NCI-H82 treated with DMSO at 0.1 percent for 48 hours (cell line): ENCODE measurements around the gene BLCAP.

Source experiments
- DNase-seq: peaks from one replicate; lab custom pipeline; 2025; ENCODE audit not compliant: unreplicated experiment; lab: John Stamatoyannopoulos, UW

Gene BLCAP

DNA sequence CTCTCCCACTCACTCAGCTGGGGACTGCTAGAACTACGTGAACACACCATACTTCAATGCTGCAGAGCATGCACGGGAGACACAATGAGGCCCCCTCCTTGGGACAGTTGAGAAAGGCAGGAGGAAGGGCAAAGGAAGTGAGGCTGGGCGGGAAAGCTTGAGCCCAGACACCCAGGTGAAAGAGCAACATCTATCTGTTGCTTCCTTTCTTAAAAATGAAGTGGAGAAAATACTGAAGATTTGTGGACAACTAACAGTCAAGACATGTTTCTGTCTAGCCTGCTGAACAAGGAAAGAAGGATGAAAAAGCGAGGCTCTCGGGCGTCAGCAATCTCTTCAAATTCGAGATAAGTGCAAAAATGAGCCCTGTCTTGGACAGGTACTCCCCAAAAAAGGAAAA is 9.6 kb downstream of the BLCAP start:
- DNase-seq = no peak

DNA sequence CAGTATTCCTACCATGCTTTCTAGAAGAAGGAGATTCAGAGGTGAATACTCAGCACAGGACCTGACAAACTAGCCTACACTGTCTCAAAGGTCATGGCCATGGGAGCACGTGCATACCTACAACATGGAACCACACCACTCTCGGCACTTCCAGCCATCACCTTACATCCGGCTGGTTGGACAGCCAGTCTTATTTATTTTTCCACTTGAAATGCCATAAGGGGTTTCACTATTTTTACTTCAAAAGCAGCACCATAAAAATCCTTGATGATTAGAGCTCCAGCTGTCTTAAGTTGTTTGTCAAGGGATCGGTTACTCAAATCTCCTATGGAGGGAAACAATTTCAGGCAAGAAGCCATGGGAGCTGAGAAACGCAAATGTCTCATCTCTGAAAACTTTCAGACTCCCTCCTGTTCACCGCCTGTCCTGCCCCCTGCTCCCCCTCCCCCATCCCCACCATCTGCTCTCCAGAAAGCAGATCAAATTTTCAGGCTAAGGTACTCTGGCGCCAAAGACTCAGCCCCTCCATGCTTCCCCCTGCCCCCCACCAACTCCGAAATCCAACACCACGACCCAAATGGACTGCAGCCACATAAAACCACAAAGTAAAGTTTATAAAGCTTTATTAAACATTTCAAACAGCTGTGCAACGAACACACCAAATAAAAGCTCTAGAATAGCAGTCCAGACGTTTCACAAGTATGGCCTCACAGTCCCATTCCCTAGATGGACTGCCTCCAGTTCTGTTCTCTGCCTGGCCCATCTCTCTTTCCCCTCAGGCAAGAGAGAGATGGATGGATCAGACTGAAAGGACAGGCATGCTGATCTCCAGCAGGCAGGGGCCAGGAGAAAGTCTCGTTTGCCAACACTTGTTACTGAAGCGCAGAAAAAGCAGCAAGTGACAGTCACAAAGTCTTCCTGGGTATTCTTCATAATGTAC is 10.6 kb downstream of the BLCAP start:
- DNase-seq = peak; percentile 90

DNA sequence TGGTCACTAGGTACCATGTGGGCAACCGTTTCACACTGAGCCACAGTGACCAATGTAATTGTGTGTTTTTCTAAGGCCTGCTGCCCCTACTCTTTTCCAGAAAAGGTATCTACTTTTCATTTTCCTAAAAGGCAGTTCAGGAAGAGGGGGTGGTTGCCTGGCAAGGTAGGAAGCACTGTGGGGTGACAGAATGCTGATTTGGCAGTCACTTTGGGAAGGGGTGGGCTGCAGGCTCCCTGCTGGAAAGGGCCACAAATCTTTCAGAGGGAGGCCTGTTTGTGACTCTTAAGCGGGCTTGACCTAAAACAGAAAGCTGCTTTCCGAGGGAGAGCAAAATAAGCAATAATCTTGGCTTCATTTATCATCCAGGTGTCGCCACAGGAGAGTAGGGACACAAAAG is 11.8 kb downstream of the BLCAP start:
- DNase-seq = no peak

DNA sequence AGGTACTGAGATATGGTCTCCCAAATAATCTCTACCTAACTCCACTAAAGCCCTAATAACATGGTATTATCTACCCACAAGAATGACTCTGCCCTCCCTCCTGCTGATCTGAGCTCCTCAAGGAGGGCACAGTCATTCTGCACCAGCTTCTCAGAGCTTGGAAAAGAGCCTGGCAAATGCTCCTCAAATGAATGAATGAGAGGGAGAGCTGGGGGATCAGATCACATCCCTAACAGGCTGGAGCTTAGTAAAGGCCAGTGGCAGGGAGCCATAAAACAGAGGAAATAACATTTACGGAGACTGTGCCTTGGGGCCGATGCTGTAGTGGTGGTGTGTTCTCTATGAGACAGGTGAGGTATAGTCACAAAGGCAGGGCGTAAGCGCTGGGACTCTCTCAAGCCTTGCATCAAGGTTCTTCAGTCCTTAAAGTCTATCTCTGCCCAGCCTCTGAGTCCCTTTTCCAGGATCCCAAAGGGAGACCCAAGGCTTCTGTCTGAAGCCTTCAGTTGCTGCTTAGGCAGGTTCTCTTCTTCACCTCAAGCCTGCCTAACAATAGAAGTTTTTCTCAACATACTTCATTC is 13.8 kb downstream of the BLCAP start:
- no peak for DNase-seq

DNA sequence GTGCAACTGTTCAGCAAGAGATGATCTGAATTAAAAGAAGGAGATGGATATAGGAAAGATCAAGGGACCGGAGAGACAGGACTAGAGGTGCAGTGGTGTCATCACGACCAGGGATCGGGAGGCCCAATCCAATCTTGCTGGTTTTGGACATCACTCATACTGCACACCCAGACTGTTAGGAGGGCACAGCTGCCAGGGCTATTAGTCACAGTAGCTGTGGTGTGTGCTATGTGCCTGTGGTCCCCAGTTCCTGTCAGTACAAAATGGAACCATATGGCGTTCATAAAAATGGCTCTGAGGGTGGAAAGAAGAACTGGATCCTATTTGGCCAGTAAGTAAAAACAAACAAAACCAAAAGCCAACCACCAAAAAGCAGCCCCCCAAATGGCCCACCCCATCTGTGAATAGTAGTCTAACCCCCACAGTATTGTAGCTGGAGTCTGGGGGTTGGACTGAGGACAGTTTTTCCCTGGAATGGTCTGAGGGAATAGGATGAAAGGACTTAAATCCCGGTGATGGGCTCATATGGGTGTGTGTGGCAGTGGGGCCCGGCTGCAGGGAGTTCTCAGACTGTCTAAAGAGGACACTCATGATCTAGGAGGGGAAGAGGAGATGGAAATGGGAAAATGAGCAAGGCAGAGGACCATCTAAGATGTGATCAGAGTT is 15.9 kb downstream of the BLCAP start:
- DNase-seq = no peak

DNA sequence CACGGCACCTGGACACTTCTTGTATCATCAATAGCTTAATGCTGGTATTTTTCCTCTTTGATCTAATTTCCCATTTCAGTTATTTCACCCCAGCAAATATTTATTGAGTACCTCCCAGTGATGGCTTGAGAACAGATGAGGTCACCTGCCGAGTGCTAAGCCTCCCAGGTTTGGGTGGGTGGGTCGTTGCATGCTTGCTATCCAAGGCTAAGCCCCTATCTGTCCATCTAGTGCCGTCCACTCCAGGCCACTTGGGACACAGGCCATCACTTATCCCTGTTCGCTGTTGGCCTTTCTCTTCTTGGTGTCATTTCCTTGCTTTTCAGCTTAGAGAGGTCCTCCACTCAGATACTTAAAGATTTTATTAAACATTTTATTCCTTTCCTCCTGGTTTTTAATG is 17.4 kb downstream of the BLCAP start:
- no peak for DNase-seq

DNA sequence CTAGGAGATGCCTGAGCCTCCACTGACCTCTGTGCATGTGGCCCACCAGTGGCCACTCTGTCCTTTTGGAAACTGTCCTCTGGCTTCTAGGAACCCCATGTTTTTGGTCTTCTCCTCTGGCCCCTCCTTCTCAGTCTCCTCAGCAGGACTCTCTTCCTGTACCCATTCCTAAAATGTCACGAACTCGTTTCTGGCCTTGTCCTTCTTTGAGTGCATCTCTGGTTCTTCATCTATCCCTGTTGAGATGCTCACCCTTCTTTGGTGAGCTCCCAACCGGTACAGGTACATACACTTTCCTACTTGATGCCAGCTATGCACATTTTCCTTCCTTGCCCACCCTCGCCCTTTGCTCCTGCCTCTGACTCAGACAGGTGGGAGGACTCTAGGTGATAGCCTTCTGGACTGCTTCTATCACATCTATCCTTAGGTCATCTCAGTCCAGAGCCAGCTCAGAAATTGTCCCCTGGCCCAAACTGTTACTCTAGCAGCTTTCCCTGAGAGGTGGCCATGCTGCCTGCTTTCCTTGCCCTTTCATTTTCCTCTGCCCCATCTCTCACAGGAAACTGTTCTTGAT is 21.4 kb downstream of the BLCAP start:
- DNase-seq = no peak

DNA sequence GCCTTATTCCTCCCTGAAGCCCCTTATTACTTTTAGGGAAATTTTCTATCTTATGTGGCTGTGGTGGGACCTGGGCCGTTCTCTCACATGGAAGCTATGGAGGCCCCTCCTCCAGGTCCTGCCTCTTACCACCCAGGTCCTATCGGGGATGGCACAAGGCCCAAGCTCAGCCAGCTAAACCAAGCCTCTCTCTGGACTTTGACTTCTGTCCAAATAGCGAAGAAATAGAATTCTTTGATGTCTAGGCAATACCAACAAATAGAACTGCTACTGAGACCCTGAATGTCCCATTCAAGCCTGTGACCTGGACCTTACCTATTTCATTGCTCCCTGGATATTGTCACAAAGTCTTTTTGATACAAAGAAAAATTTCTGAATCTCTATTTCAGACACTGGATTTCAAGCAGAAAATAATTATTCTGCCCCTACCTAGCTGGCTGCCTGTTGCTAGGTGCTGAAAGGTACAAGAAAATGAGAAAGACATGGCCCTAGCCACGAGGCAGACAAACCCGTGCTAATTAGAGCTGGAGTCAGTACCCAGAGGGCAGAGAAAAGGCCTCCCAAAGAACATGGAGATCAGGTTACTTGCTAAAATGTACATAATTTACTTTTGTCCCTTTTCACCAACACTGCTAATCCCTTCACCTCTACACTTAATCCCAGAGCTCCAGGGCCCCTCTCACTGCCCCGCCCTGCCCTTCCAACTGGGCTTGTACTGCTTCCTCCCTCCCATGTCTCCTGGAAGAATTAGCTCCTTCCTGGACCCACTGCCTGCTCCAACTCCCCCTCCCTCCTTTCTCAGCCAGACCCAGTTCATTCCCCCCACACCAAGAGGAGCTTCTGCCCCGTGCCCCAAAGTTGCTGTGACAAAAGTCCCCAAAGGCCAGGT is 22.2 kb downstream of the BLCAP start:
- peak; percentile 51 for DNase-seq

DNA sequence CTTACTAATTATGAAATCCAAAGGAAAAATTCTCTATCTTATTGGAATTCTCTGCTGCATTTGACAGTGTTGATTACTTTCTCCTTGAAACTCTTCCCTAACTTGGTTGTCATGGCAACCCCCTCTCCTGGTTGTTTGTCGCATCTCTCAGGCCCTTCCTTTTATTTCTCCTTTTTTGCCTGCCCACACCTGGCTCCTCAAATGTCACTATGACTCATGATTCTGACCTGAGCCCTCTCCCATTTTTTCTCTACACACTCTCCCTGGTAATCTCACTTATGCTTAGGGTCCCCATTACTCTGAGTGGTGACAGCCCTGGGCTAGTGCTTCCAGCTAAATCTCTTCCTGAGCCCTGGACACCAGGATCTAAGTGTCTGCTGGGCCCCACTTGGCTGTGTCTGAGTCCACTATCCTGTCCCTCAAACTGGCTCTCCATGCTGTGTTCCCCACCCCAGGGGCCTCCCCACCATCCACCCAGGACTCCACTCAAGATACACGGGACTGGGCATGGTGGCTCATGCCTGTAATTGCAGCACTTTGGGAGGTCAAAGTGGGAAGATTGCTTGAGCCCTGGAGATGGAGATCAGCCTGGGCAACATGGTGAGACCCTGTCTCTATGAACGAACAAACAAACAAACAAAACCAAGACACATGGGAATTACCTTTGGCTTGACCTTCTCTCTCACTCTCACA is 23.1 kb downstream of the BLCAP start:
- no peak for DNase-seq

DNA sequence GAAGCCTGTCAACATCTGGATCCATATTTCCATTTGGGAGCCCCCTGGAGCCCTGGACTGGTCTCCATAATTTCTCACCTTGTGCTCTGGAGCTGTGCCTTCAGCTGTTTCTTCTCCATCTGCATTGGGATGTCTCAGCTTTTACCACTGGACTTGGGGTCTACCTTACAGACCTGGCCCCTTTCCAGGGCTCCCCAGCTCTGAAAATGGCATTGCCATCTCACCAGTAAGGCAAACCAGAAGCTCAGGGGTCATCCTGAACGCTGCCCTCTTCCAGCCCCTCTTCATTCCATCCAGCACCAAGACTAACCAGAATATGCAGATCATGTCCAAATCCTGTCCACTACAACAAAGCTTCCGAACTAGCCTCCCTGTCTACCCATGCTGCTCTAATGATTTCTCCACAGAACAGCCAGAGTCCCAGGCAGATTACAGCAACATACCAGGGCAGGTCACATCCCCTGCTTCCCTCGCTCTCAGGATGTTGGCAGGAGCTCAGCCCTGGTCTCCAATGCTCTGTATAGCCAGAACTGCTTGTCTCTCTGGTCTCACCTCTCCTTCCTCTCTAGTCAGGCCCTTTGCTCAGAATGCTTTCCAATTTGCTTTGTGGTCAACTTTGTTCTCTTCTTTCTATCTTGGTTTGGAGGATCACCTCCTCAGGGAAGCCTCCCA is 24.3 kb downstream of the BLCAP start:
- DNase-seq = no peak

DNA sequence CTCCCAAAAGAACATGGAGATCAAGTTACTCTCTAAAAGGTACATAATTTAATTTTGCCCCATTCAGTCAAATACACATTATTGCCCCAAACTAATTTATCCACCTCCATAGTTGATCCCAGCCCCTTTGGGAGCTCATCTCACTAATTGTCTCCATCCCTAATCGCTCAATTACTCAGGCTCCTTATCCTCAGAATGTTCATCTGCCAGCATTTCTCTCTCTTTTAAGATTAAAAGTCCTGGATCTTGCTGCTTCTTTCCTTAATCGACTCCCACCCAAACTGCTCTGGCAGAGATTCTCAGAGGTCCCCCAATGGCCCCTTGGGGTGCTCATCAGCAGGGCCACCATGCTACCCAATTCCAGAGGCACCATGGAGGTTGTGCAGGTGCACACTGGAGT is 25.0 kb downstream of the BLCAP start:
- DNase-seq = peak; percentile 89

DNA sequence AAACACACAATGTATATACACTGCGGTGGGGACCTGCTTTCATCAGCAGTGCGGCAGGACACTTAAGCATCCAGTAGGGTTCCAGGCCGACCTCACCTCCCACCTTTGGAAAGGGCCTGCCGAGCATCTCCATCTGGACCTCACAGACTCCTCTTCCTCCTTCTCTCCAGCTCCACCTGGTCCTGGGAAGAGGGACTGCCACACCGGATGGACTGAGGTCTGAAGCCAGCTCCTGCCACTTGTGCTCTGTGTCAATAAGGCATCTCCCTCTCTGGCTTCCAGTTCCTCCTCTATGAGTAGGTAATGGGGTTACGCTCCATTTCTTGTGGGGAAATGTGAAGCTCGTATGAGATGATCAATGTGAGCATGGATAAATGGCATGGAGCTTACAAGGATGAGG is 25.7 kb downstream of the BLCAP start:
- DNase-seq = peak; percentile 17

DNA sequence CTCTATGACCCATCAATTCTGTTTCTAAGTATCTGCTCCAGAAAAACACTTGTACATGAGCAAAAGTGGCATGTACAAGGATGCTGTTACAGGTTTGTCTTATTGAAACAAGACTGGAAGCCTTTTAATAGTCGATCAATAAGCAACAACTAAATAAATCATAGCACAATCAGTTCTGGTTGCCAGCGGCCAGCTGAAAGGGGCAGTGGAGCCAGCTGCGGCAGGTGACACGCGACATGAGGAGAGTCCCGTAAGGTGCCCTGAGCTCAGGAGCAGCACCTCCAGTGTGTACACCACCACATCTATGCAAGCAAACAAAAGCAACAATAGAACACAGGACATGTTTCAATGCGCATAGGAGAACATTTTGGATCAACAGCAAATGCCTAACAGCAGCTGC is 27.4 kb downstream of the BLCAP start:
- no peak for DNase-seq

DNA sequence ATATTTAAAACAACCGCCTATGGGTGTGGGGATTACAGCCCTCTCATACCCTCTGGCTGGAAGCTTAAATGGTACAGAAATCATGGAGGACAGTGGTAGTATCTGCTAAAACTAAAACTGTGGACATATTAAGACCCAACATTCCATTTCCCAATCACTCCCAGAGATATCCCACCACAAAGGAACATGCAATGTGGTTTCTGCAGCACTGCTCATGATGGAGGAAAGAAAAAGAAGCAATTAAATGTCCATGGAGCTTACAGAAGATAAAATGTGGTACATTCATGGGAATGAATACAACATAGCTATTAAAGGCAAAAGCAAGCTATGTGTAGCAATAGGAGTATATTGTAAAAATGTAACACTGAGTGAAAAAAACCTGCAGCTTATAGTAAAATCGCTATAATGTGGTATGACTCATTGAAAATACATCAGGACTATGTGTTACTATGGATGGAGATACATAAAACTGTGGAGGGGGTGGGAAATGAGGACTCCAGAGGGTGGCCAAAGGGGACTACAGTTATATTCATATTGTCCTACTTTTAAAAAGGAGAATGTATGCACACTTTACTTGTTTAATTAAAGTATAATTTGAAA is 29.5 kb downstream of the BLCAP start:
- no peak for DNase-seq

DNA sequence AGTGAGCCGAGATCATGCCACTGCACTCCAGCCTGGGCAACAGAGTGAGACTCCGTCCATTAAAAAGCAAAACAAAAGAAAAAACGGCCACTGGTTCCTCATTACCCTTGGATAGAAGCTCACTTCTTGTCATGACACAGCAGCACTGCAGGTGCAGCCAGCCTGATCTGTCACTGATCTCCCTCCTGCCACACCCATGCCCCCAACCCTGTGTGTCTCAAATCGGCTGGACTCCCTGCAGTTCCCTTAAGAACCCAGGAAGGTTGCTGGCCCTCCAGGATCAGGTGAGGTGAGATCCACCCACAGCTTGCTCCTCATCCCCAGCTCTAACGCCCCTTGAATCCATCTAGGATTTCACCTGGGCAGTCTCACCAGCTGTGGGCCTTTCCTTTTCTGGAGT is 32.9 kb downstream of the BLCAP start:
- DNase-seq = no peak

DNA sequence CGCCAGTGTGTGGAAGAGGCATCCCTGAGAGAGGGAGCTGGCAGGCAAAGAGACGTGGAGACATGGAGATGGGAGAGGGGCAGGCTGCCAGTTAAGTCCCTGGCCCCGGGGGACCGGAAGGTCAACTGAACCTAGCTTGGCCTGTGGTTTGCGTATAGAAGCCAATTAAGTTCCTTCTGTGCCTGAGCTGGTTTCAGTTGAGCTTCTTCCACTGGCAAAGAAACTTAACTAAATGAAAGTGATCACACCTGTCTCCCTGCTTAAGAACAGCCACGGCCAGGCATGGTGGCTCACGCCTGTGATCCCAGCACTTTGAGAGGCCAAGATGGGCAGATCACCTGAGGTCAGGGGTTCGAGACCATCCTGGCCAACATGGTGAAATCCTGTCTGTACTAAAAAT is 33.4 kb downstream of the BLCAP start:
- peak; percentile 23 for DNase-seq

DNA sequence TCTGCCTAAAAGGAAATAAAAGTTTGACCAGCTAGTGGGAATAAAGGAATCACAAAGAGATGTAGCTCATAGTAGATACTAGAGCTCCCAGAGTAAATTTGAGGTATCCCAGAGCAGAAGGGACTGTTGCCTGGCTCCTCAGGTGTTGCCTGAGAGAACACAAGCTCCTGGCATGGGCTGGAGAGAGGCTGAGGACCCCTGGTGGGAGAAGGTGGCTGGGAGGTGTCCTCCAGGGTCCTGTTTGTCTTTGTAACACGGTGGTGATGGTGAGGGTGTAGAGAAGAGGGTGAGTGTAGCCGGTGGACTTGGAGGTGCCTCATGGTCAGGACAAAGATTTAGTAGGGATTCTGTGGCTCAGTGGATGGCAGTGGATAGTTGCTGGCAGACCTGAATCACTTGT is 34.7 kb downstream of the BLCAP start:
- no peak for DNase-seq

DNA sequence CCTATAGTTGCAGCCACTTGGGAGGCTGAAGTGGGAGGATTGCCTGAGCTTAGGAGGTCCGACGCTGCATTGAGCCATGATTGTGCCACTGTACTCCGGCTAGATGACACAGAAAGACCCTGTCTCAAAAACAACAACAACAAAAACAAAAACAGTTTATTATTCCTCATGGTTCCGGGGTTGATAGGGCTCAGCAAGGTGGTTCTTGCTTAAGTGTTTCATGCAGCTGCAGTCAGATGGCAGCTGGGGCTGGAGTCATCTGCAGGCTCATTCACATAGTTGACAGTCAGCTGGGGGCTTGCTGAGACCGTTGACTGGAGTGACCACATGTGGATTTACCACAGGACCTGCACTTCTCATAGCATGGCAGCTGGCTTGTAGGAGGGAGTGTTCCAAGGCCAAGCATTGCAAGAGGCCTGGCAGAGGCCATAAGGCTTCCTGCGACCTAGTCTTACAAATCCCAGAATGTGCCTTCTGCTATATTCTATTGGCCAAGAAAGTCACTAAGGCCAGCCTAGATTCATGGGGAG is 35.5 kb downstream of the BLCAP start:
- DNase-seq = no peak
